GM19351 (cell line): ENCODE data around the gene VSIG4.
"Not testable (repeated sequence)": the region's sequence is repeated elsewhere in the genome, so short reads cannot be mapped to it uniquely, and the experiment has no call there.

Experiments used
- ATAC-seq: cut with Tn5 transposase; IDR thresholded peaks from one replicate; pipeline ENCODE4 v1.9.1; 2021; ENCODE audit warnings: mild to moderate bottlenecking, moderate library complexity; ENCODE audit not compliant: unreplicated experiment

VSIG4 gene

GRCh38 chrX:65985922-65986588 is 53.8 kb downstream of the VSIG4 start:
- peak; percentile 92 for ATAC-seq

- no peak for ATAC-seq
These were observed 54.7 kb downstream of the VSIG4 start for GRCh38 chrX:65985211-65985610.

- ATAC-seq, result not testable (repeated sequence)
These were observed 62.7 kb downstream of the VSIG4 start for GRCh38 chrX:65977161-65977560.

GRCh38 chrX:65976161-65976560 is 63.7 kb downstream of the VSIG4 start:
- no peak for ATAC-seq

DNA sequence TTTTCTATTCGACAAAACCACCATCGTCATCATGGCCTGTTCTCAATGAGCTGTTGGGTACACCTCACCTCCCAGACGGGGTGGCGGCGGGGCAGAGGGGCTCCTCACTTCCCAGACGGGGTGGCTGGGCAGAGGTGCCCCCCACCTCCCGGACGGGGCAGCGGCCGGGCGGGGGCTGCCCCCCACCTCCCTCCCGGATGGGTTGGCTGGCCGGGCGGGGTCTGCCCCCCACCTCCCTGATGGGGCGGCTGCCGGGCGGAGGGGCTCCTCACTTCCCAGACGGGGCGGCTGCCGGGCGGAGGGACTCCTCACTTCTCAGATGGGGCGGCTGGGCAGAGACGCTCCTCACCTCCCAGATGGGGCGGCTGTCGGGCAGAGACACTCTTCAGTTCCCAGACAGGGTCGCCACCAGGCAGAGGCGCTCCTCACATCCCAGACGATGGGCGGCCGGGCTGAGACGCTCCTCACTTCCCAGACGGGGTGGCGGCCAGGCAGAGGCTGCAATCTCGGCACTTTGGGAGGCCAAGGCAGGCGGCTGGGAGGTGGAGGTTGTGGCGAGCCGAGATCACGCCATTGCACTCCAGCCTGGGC is 64.6 kb downstream of the VSIG4 start:
- not testable (repeated sequence) for ATAC-seq
